Activated CD4-positive, alpha-beta T cell treated with anti-CD3 and anti-CD28 coated beads, Interleukin-2, Interleukin-4, amounts not matched to agents 100 ng/mL and 50 ng/mL, durations not matched to agents 16 hours and 8 hours (primary cell): Measurements from ENCODE around the gene KLHL33.

Experiments used
- DNase-seq: peaks from one replicate; pipeline ENCODE4 v3.0.0-alpha.2; 2020; ENCODE audit warnings: low spot score

KLHL33 gene

GRCh38 chr14:20376071-20376588, 59.8 kb downstream of the KLHL33 start:
- no peak for DNase-seq
